ENCODE measurements around the gene NID1. TPM values are rescaled to one million over a fixed set of nuclear protein-coding genes. Genes with fewer than 3 reads are reported as not detected.

NID1 gene
- total RNA-seq, 1 donor from 2014 or later, result 32.5 TPM

- Histone ChIP-seq H3K4me1 (no peaks in the 10 kb centered on the region), H3K4me2 (no peak overlapping the region), H3K9me3 (ENCODE audit: low read depth) (no peaks in the 10 kb centered on the region), H3K79me2 (ENCODE audit: low read depth) (no peaks in the 10 kb centered on the region), H3K4me3 (no peak overlapping the region), H3K27ac (no peak overlapping the region), H2AFZ (replicated peaks) (no peak overlapping the region), H4K20me1 (ENCODE audit: low read depth) (no peaks in the 10 kb centered on the region), H3K36me3 (no peaks in the 10 kb centered on the region), H3K9ac (no peak overlapping the region), H3K27me3 (no peaks in the 10 kb centered on the region), H3F3A (ENCODE audit: low read depth) (no peaks in the 10 kb centered on the region)
- no peaks in the 10 kb centered on the region for H3K36me3 Mint-ChIP-seq
- H3K27me3 Mint-ChIP-seq (ENCODE audit: insufficient read depth, low read depth), result no peaks in the 10 kb centered on the region
- TF ChIP-seq EZH2 (IDR thresholded peaks at IDR 0.05) (no peak), CTCF (IDR thresholded peaks at IDR 0.05) (no peak), EZH2phosphoT487 (IDR thresholded peaks at IDR 0.05) (no peak)
- no peak overlapping the region for H3K27ac Mint-ChIP-seq
- H3K4me1 Mint-ChIP-seq, result peaks cover 7% of the 10 kb centered on the region
- DNase-seq (ENCODE audit: low spot score), result no peak
- H3K9me3 Mint-ChIP-seq, result no peaks in the 10 kb centered on the region
- no peak overlapping the region for H3K4me3 Mint-ChIP-seq
Measured at GRCh38 chr1:235933766-235934116, 131.1 kb downstream of the NID1 start.

GRCh38 chr1:235933017-235933765 is 131.7 kb downstream of the NID1 start:
- H3K4me3 ChIP-seq, result no peak overlapping the region
- Mint-ChIP-seq H3K4me1 (peaks cover 7% of the 10 kb centered on the region), H3K27ac (no peak overlapping the region), H3K9me3 (no peaks in the 10 kb centered on the region), H3K36me3 (no peaks in the 10 kb centered on the region), H3K27me3 (ENCODE audit: insufficient read depth, low read depth) (no peaks in the 10 kb centered on the region), H3K4me3 (no peak overlapping the region)
- H3K36me3 ChIP-seq, result no peaks in the 10 kb centered on the region
- no peak overlapping the region for H3K27ac ChIP-seq
- DNase-seq (ENCODE audit: low spot score), result no peak
- TF ChIP-seq EZH2phosphoT487 (IDR thresholded peaks at IDR 0.05), result no peak
- TF ChIP-seq EZH2 (IDR thresholded peaks at IDR 0.05), result no peak
- no peak for TF ChIP-seq CTCF (IDR thresholded peaks at IDR 0.05)
- H3K27me3 ChIP-seq, result no peaks in the 10 kb centered on the region
- no peaks in the 10 kb centered on the region for H3K4me1 ChIP-seq
- H3K9me3 ChIP-seq (ENCODE audit: low read depth), result no peaks in the 10 kb centered on the region
- no peaks in the 10 kb centered on the region for H4K20me1 ChIP-seq (ENCODE audit: low read depth)
- no peaks in the 10 kb centered on the region for H3F3A ChIP-seq (ENCODE audit: low read depth)
- no peak overlapping the region for H3K4me2 ChIP-seq
- H2AFZ ChIP-seq (replicated peaks), result no peak overlapping the region
- no peak overlapping the region for H3K9ac ChIP-seq
- no peaks in the 10 kb centered on the region for H3K79me2 ChIP-seq (ENCODE audit: low read depth)

GRCh38 chr1:235932090-235932510 is 132.8 kb downstream of the NID1 start:
- Mint-ChIP-seq H3K4me3 (no peak overlapping the region), H3K9me3 (no peaks in the 10 kb centered on the region), H3K36me3 (no peaks in the 10 kb centered on the region), H3K27ac (no peak overlapping the region), H3K4me1 (peaks cover 7% of the 10 kb centered on the region), H3K27me3 (ENCODE audit: insufficient read depth, low read depth) (no peaks in the 10 kb centered on the region)
- DNase-seq (ENCODE audit: low spot score), result no peak
- no peak overlapping the region for H3K9ac ChIP-seq
- H3K4me3 ChIP-seq, result no peak overlapping the region
- H3F3A ChIP-seq (ENCODE audit: low read depth), result no peaks in the 10 kb centered on the region
- TF ChIP-seq EZH2 (IDR thresholded peaks at IDR 0.05), result no peak
- no peak for TF ChIP-seq EZH2phosphoT487 (IDR thresholded peaks at IDR 0.05)
- no peak for TF ChIP-seq CTCF (IDR thresholded peaks at IDR 0.05)
- no peaks in the 10 kb centered on the region for H3K36me3 ChIP-seq
- H3K27ac ChIP-seq, result no peak overlapping the region
- no peaks in the 10 kb centered on the region for H3K79me2 ChIP-seq (ENCODE audit: low read depth)
- no peaks in the 10 kb centered on the region for H3K4me1 ChIP-seq
- H2AFZ ChIP-seq (replicated peaks), result no peak overlapping the region
- H3K27me3 ChIP-seq, result no peaks in the 10 kb centered on the region
- H4K20me1 ChIP-seq (ENCODE audit: low read depth), result no peaks in the 10 kb centered on the region
- H3K9me3 ChIP-seq (ENCODE audit: low read depth), result no peaks in the 10 kb centered on the region
- H3K4me2 ChIP-seq, result no peak overlapping the region
